Progenitor cell of endocrine pancreas (in vitro differentiated cells): ENCODE data around the gene CLDN14. TPM values are rescaled to one million over a fixed set of nuclear protein-coding genes. Genes with fewer than 3 reads are reported as not detected.
A peak's percentile ranks its signal among the peaks of the same experiment; 100 is the strongest.

Experiments used
- DNase-seq: peaks from one replicate; pipeline ENCODE4 v3.0.0; 2021; ENCODE audit warnings: low spot score; ENCODE audit not compliant: unreplicated experiment
- H3K27ac Mint-ChIP-seq: 2 replicates; pipeline ENCODE4 v1.8.0; 2021; ENCODE audit warnings: mild to moderate bottlenecking, moderate library complexity, mixed read lengths
- H3K27me3 Mint-ChIP-seq: 2 replicates; pipeline ENCODE4 v1.8.0; 2021; ENCODE audit warnings: mixed read lengths
- H3K36me3 Mint-ChIP-seq: 2 replicates; pipeline ENCODE4 v1.8.0; 2022; ENCODE audit warnings: mixed read lengths; ENCODE audit not compliant: insufficient read depth
- H3K4me1 Mint-ChIP-seq: 2 replicates; pipeline ENCODE4 v1.8.0; 2021; ENCODE audit warnings: low read depth, mixed read lengths
- H3K4me3 Mint-ChIP-seq: 2 replicates; pipeline ENCODE4 v1.8.0; 2021; ENCODE audit warnings: low read depth, mild to moderate bottlenecking, moderate library complexity, mixed read lengths
- H3K9me3 Mint-ChIP-seq: 2 replicates; pipeline ENCODE4 v1.8.0; 2021; ENCODE audit warnings: low read depth, mixed read lengths
- total RNA-seq: library from RNA; stranded (reverse); gene quantifications from 2 replicates; pipeline ENCODE4 v1.2.1, GENCODE V29; 2021
- TF ChIP-seq, protein P1 (sequence below): fragments of 200-600 bp; sonication (generic); IDR thresholded peaks from one replicate; pipeline ENCODE4 v1.5.0; 2021; ENCODE audit warnings: antibody characterized with exemption, mild to moderate bottlenecking; ENCODE audit not compliant: unreplicated experiment

Gene CLDN14
- total RNA-seq, 1 donor from 2014 or later, result not detected

DNA sequence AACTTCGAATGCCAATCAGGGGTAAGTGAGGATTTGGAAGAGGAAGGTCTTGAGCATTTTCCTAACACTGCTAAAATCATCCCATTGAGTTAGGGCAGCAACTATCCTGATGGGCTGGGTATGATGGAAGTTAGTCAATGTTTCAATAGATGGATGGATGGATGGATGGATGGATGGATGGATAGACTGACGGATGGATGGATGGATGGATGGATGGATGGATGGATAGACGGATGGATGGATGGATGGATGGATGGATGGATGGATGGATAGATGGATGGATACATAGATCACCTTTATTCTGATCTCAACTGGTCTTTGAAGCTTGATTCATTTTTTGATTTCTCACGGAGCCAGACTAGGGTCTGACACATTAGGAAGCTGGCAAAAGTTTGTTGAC is 2.3 kb upstream of the CLDN14 start:
- Mint-ChIP-seq H3K36me3 (no peaks in the 10 kb centered on the region), H3K27ac (peak overlapping the region; percentile 83), H3K4me3 (no peak overlapping the region), H3K27me3 (no peaks in the 10 kb centered on the region), H3K4me1 (peaks cover 43% of the 10 kb centered on the region), H3K9me3 (no peaks in the 10 kb centered on the region)
- no peak for DNase-seq
- TF ChIP-seq, protein P1, sequence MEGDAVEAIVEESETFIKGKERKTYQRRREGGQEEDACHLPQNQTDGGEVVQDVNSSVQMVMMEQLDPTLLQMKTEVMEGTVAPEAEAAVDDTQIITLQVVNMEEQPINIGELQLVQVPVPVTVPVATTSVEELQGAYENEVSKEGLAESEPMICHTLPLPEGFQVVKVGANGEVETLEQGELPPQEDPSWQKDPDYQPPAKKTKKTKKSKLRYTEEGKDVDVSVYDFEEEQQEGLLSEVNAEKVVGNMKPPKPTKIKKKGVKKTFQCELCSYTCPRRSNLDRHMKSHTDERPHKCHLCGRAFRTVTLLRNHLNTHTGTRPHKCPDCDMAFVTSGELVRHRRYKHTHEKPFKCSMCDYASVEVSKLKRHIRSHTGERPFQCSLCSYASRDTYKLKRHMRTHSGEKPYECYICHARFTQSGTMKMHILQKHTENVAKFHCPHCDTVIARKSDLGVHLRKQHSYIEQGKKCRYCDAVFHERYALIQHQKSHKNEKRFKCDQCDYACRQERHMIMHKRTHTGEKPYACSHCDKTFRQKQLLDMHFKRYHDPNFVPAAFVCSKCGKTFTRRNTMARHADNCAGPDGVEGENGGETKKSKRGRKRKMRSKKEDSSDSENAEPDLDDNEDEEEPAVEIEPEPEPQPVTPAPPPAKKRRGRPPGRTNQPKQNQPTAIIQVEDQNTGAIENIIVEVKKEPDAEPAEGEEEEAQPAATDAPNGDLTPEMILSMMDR, result no peak

DNA sequence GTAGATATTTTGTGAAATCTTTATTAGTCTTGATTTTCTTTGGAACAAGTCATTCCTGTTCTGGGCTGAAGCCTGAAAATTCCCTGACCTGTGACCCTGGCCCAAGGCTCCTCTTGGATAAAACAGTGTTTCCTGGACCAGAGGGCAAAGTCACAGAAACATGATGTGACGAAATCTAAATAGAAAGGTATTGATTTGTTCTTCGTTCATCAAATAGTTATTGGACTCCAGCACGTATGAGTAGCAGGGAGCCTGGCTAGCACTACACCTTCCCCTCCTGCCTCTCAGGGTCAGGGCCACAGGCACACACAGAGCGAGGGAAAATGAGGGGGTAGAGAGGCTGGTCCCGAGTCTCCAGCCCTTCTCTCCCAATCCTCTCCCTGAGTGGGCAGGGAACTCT is 1.7 kb upstream of the CLDN14 start:
- no peaks in the 10 kb centered on the region for H3K9me3 Mint-ChIP-seq
- no peak overlapping the region for H3K4me3 Mint-ChIP-seq
- no peaks in the 10 kb centered on the region for H3K36me3 Mint-ChIP-seq
- H3K27me3 Mint-ChIP-seq, result no peaks in the 10 kb centered on the region
- TF ChIP-seq, protein P1, result no peak
- H3K4me1 Mint-ChIP-seq, result peaks cover 48% of the 10 kb centered on the region
- peak overlapping the region; percentile 83 for H3K27ac Mint-ChIP-seq
- no peak for DNase-seq

DNA sequence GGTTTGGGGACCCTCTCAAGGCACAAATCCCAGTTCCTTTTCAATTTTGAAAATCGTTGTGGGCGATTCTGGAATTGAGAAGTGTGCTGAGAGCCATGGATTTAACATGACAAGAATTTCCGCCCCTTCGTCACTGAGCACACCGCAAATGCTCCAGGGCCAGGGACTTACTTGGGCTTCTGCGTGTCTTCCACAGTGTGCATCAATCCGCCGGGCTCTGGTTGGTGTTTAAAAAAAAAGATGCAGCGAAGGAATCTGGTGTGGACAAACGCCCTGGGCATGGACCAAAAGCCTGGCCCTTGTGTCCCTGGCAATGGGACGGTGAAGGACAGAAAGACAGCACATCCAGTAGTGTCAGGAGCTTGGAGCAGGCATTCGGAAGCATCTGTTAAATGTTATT is 696 bp upstream of the CLDN14 start:
- Mint-ChIP-seq H3K4me3 (no peak overlapping the region), H3K4me1 (peaks cover 49% of the 10 kb centered on the region), H3K27ac (no peak overlapping the region), H3K27me3 (no peaks in the 10 kb centered on the region), H3K9me3 (no peaks in the 10 kb centered on the region), H3K36me3 (no peaks in the 10 kb centered on the region)
- TF ChIP-seq, protein P1, result no peak
- no peak for DNase-seq

DNA sequence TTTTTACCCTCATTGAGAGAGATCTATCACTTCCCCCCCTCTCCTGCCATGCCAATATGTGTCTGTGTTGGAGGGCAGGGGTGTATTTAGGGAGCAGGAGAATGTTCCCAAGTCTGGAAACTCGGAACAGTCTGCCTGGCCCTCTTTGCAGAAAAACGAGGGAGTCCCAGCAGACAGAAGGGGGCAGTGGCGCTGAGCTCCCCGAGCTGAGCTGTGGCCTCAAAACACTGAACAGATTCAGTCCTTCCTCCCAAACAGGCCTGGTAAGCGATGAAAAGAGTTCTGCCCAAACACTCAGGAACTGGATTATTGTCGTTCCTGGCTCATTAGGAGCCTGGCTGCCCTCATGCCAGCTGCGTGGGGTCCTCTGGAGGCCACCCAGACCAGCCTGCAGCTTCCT is 981 bp downstream of the CLDN14 start:
- Mint-ChIP-seq H3K27me3 (no peaks in the 10 kb centered on the region), H3K4me1 (peaks cover 49% of the 10 kb centered on the region), H3K4me3 (no peak overlapping the region), H3K9me3 (no peaks in the 10 kb centered on the region), H3K27ac (peak overlapping the region; percentile 60), H3K36me3 (no peaks in the 10 kb centered on the region)
- no peak for DNase-seq
- TF ChIP-seq, protein P1, result peak; percentile 30

DNA sequence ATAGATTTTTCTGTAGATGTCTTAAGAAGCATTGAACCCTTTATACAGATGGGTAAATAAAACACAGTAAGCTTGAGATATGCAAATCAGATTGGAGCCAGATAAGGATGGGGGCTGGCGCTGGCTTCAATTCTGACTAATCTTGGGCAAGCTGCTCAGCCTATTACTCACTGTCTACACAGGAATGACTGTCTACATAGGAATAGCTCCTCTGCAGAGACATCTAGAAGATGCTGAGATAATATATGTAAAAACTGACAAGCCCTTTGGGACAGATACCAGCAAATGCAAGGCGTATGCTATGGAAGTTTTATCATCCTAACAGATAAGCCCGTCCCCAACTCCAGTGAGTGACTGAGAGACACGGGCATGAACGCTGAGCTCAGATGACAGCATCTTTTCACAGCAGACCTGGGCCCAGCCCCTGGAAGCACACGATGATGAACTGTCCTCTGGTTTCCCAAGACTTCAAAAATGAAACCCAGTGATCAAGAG is 1.7 kb downstream of the CLDN14 start:
- H3K36me3 Mint-ChIP-seq, result no peaks in the 10 kb centered on the region
- H3K4me3 Mint-ChIP-seq, result no peak overlapping the region
- peak overlapping the region; percentile 73 for H3K27ac Mint-ChIP-seq
- H3K27me3 Mint-ChIP-seq, result peaks cover 6% of the 10 kb centered on the region
- no peaks in the 10 kb centered on the region for H3K9me3 Mint-ChIP-seq
- peaks cover 49% of the 10 kb centered on the region for H3K4me1 Mint-ChIP-seq
- TF ChIP-seq, protein P1, result no peak
- DNase-seq, result no peak
